Thoracic aorta (tissue), 2 donors: ENCODE measurements around the gene ZMAT2. TPM values are rescaled to one million over a fixed set of nuclear protein-coding genes. Genes with fewer than 3 reads are reported as not detected.

ENCODE experiments used
- ATAC-seq: fragments of 150-250 bp; one replicate; pipeline ENCODE4 v1.8.0; 2017; ENCODE audit warnings: low read depth; ENCODE audit not compliant: insufficient number of reproducible peaks, low FRiP score
- DNase-seq: peaks from one replicate; pipeline ENCODE4 v3.0.0-alpha.2; 2020; ENCODE audit warnings: low spot score
- H3K27ac ChIP-seq, 2 donors: fragments of 200-600 bp; sonication (generic); 1 replicate in 1 of 2; 2 replicates in 1 of 2; pipeline ENCODE4 v1.5.1; 2016; ENCODE audit warnings: mild to moderate bottlenecking in 2 of 2, moderate library complexity in 2 of 2
- H3K27me3 ChIP-seq: fragments of 200-600 bp; sonication (generic); replicated peaks from 2 replicates; pipeline ENCODE4 v1.6.0; 2016; ENCODE audit warnings: mild to moderate bottlenecking; ENCODE audit not compliant: insufficient read depth
- H3K36me3 ChIP-seq: fragments of 200-600 bp; sonication (generic); one replicate; pipeline ENCODE4 v1.5.1; 2016
- H3K4me1 ChIP-seq, 2 donors: fragments of 200-600 bp; sonication (generic); 1 replicate in 1 of 2; 2 replicates in 1 of 2; pipeline versions ENCODE4 v1.5.1 to v1.6.0; 2016; ENCODE audit warnings: low read depth in 2 of 2, mild to moderate bottlenecking in 1 of 2; ENCODE audit not compliant: control insufficient read depth in 1 of 2
- H3K4me3 ChIP-seq: fragments of 200-600 bp; sonication (generic); 2 replicates; pipeline ENCODE4 v1.5.1; 2016; ENCODE audit warnings: mild to moderate bottlenecking
- H3K9me3 ChIP-seq: fragments of 200-600 bp; sonication (generic); 2 replicates; pipeline ENCODE4 v1.5.1; 2016
- total RNA-seq, 2 donors: library from RNA; depleted of rRNA; stranded (reverse); fragments of >200 nt; gene quantifications; one replicate each; pipeline versions ENCODE4 v1.1.0 to v1.2.3, GENCODE V29; 2016
- TF ChIP-seq, protein P1 (sequence below): fragments of 200-600 bp; sonication (generic); IDR thresholded peaks from one replicate; pipeline ENCODE4 v1.5.1; 2019; ENCODE audit warnings: antibody characterized with exemption

ZMAT2 gene
- total RNA-seq, 2 donors from 2014 or later: 32.0 to 50.4 TPM

DNA sequence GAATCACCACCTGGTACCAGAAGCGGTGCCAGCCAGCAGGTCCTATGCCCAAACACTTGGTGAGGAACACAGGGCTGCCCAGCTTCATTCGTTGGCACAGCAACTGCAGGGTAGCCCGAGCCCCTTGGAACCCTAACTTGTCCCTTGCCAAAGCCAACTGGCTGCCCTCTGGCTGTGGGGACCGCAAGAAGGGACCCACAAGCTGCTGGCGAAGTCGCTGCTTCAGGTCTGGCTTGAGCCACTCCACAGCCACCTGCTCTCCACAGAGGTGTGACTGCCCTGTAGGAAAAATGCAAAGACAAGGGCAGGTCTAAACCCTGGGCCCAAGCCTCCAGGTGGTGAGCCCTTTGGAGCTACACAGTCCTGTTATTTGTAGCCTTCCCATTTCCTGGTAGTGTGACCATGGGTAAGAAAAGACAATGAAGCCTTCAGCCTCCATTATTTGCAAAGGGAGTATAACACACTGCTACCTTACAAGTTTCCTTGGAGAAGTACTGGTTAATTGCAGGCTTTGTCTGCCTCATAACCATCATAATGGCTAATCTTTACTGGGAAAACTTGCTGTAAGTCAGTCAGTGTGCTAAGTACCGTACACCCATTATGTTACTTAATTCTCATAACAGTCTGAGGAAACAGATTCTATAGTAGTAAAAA lies 28.6 kb upstream of the ZMAT2 start:
- Histone ChIP-seq H3K27ac (no peak overlapping the region), H3K36me3 (peaks cover 45% of the 10 kb centered on the region), H3K4me3 (no peak overlapping the region), H3K4me1 (peaks cover 0 to 3% of the 10 kb centered on the region in 2 donors), H3K9me3 (no peaks in the 10 kb centered on the region), H3K27me3 (no peaks in the 10 kb centered on the region)
- TF ChIP-seq, protein P1, sequence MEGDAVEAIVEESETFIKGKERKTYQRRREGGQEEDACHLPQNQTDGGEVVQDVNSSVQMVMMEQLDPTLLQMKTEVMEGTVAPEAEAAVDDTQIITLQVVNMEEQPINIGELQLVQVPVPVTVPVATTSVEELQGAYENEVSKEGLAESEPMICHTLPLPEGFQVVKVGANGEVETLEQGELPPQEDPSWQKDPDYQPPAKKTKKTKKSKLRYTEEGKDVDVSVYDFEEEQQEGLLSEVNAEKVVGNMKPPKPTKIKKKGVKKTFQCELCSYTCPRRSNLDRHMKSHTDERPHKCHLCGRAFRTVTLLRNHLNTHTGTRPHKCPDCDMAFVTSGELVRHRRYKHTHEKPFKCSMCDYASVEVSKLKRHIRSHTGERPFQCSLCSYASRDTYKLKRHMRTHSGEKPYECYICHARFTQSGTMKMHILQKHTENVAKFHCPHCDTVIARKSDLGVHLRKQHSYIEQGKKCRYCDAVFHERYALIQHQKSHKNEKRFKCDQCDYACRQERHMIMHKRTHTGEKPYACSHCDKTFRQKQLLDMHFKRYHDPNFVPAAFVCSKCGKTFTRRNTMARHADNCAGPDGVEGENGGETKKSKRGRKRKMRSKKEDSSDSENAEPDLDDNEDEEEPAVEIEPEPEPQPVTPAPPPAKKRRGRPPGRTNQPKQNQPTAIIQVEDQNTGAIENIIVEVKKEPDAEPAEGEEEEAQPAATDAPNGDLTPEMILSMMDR: no peak
- ATAC-seq (no peak), DNase-seq (no peak)

DNA sequence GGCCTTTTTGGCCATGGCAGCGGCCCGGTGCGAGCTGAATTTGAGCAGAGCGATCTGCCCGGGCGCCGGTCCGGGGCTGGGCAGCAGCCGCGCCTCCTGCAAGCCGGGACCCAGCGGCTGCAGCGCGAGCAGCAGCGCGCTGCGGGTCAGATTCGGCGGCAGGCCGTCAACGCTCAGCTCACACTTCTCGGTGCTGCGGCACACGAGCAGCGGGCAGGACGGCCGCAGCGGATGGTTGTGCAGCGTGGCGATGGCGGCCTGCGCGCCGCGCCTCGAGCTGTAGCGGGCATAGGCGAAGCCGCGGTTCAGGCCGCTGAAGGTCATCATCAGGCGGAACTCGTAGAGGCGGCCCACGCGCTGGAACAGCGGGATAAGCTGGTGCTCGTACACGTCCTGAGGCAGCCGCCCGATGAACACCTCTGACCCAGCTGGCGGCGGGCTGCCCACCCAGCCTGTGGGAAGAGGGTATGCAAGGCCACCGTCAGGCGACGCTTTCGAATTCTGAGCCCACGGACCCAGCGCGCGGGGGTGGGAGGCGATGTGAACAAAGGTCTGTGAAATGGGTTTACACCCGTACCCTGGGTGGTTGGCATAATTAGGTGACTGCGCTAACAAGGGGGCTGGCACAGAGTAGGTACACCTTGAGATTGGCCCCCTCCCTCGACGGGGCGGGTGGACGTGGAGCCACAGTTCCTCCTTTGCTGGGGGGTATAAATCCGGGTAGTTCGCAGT lies 27.6 kb upstream of the ZMAT2 start:
- no peak for DNase-seq
- H3K36me3 ChIP-seq: peaks cover 55% of the 10 kb centered on the region

DNA sequence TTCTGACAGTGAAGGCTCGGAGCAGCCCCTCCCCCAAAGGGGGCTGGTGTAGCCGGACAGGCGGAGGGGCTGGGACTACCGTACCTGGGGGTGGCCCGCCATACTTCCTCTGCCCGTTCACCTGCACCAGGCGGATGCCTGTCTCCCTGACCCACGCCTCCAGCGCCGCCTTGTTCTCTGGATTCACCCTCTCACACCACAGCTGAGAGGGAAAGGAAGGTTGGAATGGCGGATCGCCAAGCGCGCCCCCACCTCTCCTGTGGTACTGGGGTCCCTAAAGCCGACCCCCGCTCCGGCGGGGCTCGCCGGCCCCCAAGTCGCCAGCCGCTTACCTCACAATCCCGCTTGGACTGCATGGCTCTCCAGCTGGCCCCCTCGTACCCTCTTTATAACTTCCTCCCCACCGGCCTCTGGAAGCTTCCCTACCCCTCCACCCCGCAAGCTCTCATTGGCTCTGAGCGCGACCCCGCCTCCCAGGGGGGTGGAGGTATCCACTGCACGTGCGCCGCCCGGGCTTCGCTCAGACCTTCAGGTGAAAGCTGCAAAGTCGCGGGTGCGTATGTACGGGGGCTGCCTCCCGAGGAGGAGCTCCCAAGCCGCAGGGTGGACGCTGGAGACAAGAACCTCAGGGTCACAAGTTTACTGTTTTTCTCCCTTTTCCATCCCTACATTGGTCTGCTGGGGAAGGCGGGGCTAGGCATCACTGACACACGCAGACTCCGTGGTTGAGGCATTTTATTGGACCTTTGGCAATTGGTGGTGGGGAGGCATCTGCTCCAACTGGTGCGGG lies 26.9 kb upstream of the ZMAT2 start, which contains the start of gene DND1:
DND1 (minus strand) TSS at position 390 of the 790 bp plus-strand sequence; CDS start at position 356, 34 bp downstream.
- H3K9me3 ChIP-seq: no peaks in the 10 kb centered on the region
- no peak for DNase-seq
- no peak within 1 kb of the TSS for H3K27ac ChIP-seq
- H3K4me3 ChIP-seq: peak within 1 kb of the TSS; percentile 21
- TF ChIP-seq, protein P1: no peak
- peaks cover 61% of the 10 kb centered on the region for H3K36me3 ChIP-seq
- no peak for ATAC-seq
- no peaks in the 10 kb centered on the region for H3K4me1 ChIP-seq
- no peaks in the 10 kb centered on the region for H3K27me3 ChIP-seq

More for the DNA sequence above, 27.6 kb upstream of the ZMAT2 start:
- H3K4me1 ChIP-seq: no peaks in the 10 kb centered on the region
- ATAC-seq: no peak
- H3K9me3 ChIP-seq: no peaks in the 10 kb centered on the region
- peak overlapping the region; percentile 21 for H3K4me3 ChIP-seq
- TF ChIP-seq, protein P1: no peak
- H3K27ac ChIP-seq: no peak overlapping the region
- H3K27me3 ChIP-seq: no peaks in the 10 kb centered on the region

DNA sequence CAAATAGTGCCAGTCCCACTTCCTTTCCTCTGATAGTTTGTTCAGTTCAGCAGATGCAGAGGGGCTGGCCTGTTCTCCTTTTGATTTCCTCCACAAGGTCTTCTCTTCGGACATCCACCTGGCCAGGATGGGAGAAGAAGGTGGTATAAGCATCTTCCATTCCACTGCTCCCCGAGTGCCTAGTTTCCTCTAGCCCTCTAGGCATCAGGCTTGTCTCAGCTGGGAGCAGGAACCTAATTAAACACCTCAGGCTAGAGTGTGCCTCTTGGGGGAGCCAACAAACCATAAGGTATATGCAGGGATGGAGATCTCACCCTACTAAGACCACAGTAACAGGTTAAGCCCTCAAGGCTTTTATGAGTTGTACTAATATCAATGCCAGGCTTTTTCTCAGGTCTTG lies 26.0 kb upstream of the ZMAT2 start:
- TF ChIP-seq, protein P1: no peak
- Histone ChIP-seq H3K9me3 (no peaks in the 10 kb centered on the region), H3K27ac (no peak overlapping the region), H3K27me3 (no peaks in the 10 kb centered on the region), H3K4me1 (no peaks in the 10 kb centered on the region), H3K4me3 (no peak overlapping the region), H3K36me3 (peaks cover 53% of the 10 kb centered on the region)
- DNase-seq: no peak
- ATAC-seq: no peak

DNA sequence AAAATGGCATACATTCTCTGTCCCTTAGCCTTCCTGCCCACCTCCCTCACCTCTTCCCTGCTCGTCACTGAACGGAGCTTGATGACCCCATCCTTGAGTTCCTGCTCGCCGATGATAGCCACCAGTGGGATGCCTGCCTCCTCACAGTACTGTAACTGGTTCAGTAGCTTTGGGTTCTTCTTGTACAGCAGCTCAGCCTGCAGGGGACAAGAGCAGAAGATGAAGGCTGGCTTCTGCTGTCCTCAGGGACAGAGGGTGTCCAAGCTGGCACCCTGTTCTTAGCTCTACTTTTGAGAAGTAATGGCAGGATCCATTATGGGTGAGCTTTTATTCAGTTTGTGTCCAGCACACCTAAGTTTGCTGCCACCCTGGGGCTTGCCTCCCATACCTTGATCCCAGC lies 25.6 kb upstream of the ZMAT2 start:
- H3K27me3 ChIP-seq: no peaks in the 10 kb centered on the region
- H3K4me1 ChIP-seq: no peaks in the 10 kb centered on the region
- H3K4me3 ChIP-seq: no peak overlapping the region
- H3K36me3 ChIP-seq: peaks cover 53% of the 10 kb centered on the region
- no peaks in the 10 kb centered on the region for H3K9me3 ChIP-seq
- no peak overlapping the region for H3K27ac ChIP-seq
- DNase-seq (no peak), ATAC-seq (no peak)
- TF ChIP-seq, protein P1: no peak
